ENCODE data around the gene FRMD4A. TPM values are rescaled to one million over a fixed set of nuclear protein-coding genes. Genes with fewer than 3 reads are reported as not detected.
A peak's percentile ranks its signal among the peaks of the same experiment; 100 is the strongest.

The FRMD4A gene
- total RNA-seq, 1 experiment from 2014 or later: not detected

DNA sequence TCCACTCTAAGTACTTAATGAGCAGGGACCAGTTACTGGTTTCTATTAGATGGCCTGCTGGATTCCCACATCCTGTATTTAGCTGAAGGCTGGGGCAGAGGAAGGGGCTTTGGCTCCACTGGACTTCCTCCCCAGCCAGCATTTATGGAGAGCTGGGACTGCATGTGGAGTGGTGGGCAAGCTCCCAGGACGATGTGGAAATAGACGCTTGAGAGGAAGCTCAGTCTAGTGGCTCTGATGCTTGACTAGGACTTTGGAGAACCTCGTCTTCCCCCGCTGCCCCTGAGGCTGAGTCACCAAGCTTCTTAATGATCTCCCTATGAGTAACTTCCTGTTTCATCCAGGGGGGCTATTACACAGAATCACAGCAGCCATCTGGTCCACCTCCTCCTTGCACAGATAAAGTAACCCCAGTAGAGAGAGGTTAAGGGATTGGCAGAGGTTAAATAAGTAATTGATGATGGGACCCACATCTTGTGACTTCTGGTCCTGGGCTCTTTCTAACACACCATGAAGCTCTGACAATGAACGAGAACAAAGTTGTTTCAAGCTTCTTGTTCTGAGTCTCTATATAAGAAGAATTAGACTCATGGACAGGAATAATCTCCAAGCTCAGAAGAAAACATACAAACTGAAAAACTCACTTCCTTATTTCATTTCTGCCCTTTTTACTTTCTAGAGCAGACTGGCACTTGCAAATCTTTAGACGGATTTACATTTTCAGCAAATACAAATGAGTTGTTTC, 617.7 kb downstream of the FRMD4A start:
- Histone ChIP-seq H3K36me3 (ENCODE audit: insufficient read depth, low read length) (no peaks in the 10 kb centered on the region), H3K4me2 (ENCODE audit: low read depth, low read length, poor library complexity, severe bottlenecking) (peak overlapping the region; percentile 60), H3K4me3 (ENCODE audit: low read length) (peak overlapping the region; percentile 34; the same call in 1 of the 2 replicates), H3K79me2 (ENCODE audit: low read length) (no peaks in the 10 kb centered on the region), H4K20me1 (ENCODE audit: insufficient read depth, low read depth, low read length) (no peaks in the 10 kb centered on the region), H3K9ac (ENCODE audit: low read length) (peak overlapping the region; percentile 41; the same call in 1 of the 2 replicates), H3K9me2 (replicated peaks; ENCODE audit: insufficient read depth, low read length) (no peaks in the 10 kb centered on the region), H3K27ac (ENCODE audit: low read length) (peak overlapping the region; percentile 62), H2AFZ (ENCODE audit: low read length) (peak overlapping the region; percentile 71; the same call in 1 of the 2 replicates), H3K4me1 (ENCODE audit: low read length) (peaks cover 13% of the 10 kb centered on the region), H3K9me3 (ENCODE audit: low read length) (no peaks in the 10 kb centered on the region), H3K27me3 (ENCODE audit: low read length) (no peaks in the 10 kb centered on the region)
- DNase-seq: peak; percentile 70

DNA sequence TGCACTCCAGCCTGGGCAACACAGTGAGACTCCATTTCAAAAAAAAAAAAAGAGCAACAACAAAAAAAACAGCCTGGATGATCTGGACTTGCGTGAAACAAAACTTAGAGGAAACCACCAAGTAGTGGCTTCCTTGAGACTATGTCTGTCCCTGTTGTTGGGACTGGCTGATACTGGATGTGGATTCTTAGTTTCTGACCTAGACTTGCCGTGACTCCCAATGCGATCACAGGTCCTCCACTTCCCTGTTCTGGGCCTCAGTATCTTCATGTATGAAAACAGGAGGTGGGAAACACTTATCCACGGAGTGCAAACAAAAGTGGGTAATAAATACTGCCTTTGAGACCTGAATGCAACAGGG, 618.3 kb downstream of the FRMD4A start:
- Histone ChIP-seq H3K4me1 (ENCODE audit: low read length) (peaks cover 13% of the 10 kb centered on the region), H2AFZ (ENCODE audit: low read length) (peak overlapping the region; percentile 71; the same call in 1 of the 2 replicates), H3K9ac (ENCODE audit: low read length) (no peak overlapping the region), H3K4me2 (ENCODE audit: low read depth, low read length, poor library complexity, severe bottlenecking) (peak overlapping the region; percentile 60), H3K79me2 (ENCODE audit: low read length) (no peaks in the 10 kb centered on the region), H3K27me3 (ENCODE audit: low read length) (no peaks in the 10 kb centered on the region), H3K4me3 (ENCODE audit: low read length) (no peak overlapping the region; the same call in 1 of the 2 replicates), H3K9me2 (replicated peaks; ENCODE audit: insufficient read depth, low read length) (no peaks in the 10 kb centered on the region), H4K20me1 (ENCODE audit: insufficient read depth, low read depth, low read length) (no peaks in the 10 kb centered on the region), H3K36me3 (ENCODE audit: insufficient read depth, low read length) (no peaks in the 10 kb centered on the region), H3K9me3 (ENCODE audit: low read length) (no peaks in the 10 kb centered on the region), H3K27ac (ENCODE audit: low read length) (no peak overlapping the region)
- DNase-seq: no peak

DNA sequence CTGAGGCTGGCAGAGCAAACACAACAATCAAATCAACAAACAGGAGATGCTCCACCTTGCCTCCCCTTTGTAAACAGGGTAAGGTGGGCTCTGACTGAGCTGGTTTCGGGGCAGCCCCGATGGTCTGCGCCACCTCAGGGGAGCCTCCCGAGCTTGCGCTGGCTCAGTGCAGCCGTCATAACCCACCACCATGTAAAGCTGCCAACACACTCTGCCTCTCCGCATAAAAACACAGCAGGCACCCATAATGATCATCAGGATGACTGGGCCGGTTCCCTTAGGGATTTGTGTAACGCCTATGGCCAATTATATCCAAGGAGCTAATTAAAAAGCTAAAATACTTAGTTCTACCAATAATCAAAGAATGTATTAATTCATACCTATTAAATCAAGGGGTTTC, 619.4 kb downstream of the FRMD4A start:
- Histone ChIP-seq H3K27me3 (ENCODE audit: low read length) (no peaks in the 10 kb centered on the region), H3K79me2 (ENCODE audit: low read length) (no peaks in the 10 kb centered on the region), H4K20me1 (ENCODE audit: insufficient read depth, low read depth, low read length) (no peaks in the 10 kb centered on the region), H3K4me2 (ENCODE audit: low read depth, low read length, poor library complexity, severe bottlenecking) (no peak overlapping the region), H3K9me2 (replicated peaks; ENCODE audit: insufficient read depth, low read length) (no peaks in the 10 kb centered on the region), H3K4me3 (ENCODE audit: low read length) (no peak overlapping the region), H2AFZ (ENCODE audit: low read length) (no peak overlapping the region), H3K9ac (ENCODE audit: low read length) (no peak overlapping the region), H3K27ac (ENCODE audit: low read length) (no peak overlapping the region), H3K4me1 (ENCODE audit: low read length) (peaks cover 13% of the 10 kb centered on the region), H3K36me3 (ENCODE audit: insufficient read depth, low read length) (no peaks in the 10 kb centered on the region), H3K9me3 (ENCODE audit: low read length) (no peaks in the 10 kb centered on the region)
- no peak for DNase-seq

DNA sequence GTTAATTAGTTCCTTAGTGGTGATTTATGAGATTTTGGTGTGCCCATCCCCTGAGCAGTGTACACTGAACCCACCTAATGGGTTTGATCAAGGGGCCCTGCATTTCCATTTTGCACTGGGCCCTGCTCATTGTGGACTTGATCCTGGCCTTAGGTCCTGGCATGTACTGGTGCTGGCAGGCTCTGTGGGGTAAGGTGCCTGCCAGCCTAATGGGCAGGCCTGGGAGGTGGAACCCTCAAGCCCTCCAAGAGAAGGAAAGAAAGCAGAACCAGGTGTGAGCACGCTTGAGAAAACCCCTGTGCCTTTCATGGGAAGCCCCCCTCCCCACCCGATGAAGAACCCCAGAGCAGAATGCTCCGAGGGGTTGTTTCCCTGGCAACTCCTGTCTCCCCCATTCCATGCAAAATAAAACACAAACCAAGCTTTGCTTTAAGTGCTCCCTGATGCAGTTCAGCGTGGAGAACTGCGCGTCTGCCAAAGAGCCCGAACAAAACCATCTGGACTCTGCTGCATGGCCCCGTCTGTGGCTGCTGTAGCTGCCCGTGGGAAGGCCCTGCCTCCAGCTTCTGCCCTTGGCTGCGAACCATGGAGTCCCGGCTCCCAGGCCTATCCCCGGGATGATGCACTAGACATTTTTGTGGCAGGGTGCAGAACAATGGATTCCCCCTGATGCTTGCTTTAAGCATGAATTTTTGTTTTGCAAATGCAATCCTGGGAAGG, 620.6 kb downstream of the FRMD4A start:
- no peak overlapping the region for H3K27ac ChIP-seq (ENCODE audit: low read length)
- no peaks in the 10 kb centered on the region for H3K79me2 ChIP-seq (ENCODE audit: low read length)
- H3K9me2 ChIP-seq (replicated peaks; ENCODE audit: insufficient read depth, low read length): no peaks in the 10 kb centered on the region
- H2AFZ ChIP-seq (ENCODE audit: low read length): no peak overlapping the region
- no peak for DNase-seq
- H3K4me2 ChIP-seq (ENCODE audit: low read depth, low read length, poor library complexity, severe bottlenecking): no peak overlapping the region
- H3K36me3 ChIP-seq (ENCODE audit: insufficient read depth, low read length): no peaks in the 10 kb centered on the region
- H3K4me1 ChIP-seq (ENCODE audit: low read length): peaks cover 13% of the 10 kb centered on the region
- no peaks in the 10 kb centered on the region for H4K20me1 ChIP-seq (ENCODE audit: insufficient read depth, low read depth, low read length)
- no peak overlapping the region for H3K9ac ChIP-seq (ENCODE audit: low read length)
- no peak overlapping the region for H3K4me3 ChIP-seq (ENCODE audit: low read length)
- no peaks in the 10 kb centered on the region for H3K9me3 ChIP-seq (ENCODE audit: low read length)
- H3K27me3 ChIP-seq (ENCODE audit: low read length): no peaks in the 10 kb centered on the region

DNA sequence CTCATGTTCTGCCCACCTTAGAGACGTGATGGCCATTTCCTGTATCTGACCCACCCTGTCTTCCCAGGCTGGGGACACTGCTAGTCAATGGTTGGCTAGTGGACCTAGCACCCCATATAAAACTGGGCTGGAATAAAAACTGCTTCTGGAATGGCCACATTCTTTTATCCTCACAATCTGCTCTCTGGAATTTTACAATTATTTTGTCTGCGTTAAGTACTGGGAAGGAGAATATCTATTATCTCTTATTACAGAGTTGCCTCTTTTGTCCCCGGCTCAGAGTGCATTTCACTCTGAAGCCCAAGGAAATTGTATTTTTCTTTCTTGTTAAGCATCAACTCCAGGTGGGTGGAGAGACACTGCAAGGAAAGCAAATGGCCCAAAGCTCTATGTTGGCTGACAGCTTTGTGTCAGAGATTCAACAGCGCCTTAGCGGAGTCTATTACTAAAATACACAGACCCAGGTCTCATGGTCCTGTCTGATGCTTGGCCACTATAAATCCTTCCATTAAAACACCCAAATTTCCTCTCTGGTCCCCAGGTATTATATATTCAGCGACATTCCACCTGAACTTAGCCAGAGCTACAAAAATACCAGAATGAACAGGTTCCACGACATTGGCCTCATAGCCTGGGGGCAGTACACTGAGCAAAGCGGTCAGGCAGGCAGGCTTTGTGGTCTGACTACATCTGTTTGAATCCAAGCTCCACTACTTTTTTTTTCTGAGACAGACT, 622.3 kb downstream of the FRMD4A start:
- Histone ChIP-seq H3K9me3 (ENCODE audit: low read length) (no peaks in the 10 kb centered on the region), H3K4me1 (ENCODE audit: low read length) (peaks cover 12% of the 10 kb centered on the region), H3K4me3 (ENCODE audit: low read length) (no peak overlapping the region), H3K4me2 (ENCODE audit: low read depth, low read length, poor library complexity, severe bottlenecking) (no peak overlapping the region), H3K36me3 (ENCODE audit: insufficient read depth, low read length) (no peaks in the 10 kb centered on the region), H3K79me2 (ENCODE audit: low read length) (no peaks in the 10 kb centered on the region), H2AFZ (ENCODE audit: low read length) (no peak overlapping the region), H4K20me1 (ENCODE audit: insufficient read depth, low read depth, low read length) (no peaks in the 10 kb centered on the region), H3K9ac (ENCODE audit: low read length) (no peak overlapping the region), H3K9me2 (replicated peaks; ENCODE audit: insufficient read depth, low read length) (no peaks in the 10 kb centered on the region), H3K27me3 (ENCODE audit: low read length) (no peaks in the 10 kb centered on the region), H3K27ac (ENCODE audit: low read length) (no peak overlapping the region)
- no peak for DNase-seq

DNA sequence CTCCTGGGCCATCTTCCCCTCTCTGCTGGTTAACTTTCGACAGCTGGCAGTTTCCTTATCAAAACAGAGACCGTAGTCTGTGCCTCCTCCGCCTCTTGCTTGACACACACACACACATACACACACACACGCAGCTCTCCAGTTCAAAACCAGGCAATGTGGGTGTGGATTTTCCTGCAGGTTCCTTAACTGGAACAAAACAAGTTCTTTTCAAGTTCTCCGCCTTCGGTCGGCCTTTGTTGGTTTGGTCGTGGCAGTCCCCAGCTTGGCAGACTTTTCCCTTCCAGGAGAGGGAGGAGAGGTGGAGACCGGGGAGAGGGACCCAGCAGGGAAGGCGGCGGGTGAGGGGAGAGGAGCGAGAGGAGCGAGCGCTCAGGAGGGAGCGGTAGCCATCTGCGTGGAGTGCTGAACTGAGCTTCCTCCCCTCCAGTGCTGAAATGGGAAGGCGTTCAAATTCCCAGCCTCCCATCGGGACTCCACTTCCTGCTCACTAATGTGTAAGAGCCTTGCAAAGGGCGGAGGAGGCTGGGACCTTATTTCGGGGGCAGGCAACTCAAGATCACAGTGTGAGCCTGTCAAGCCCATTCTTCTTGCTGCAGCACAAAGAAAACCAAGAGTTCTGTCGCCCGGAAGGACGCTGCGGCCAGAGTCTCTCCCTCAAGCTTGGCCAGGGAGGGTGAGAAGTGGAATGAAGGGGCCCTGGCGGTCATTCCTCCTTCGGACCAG, 623.4 kb downstream of the FRMD4A start:
- no peak overlapping the region for H3K4me3 ChIP-seq (ENCODE audit: low read length)
- no peak overlapping the region for H2AFZ ChIP-seq (ENCODE audit: low read length)
- H3K9ac ChIP-seq (ENCODE audit: low read length): no peak overlapping the region
- H3K9me3 ChIP-seq (ENCODE audit: low read length): no peaks in the 10 kb centered on the region
- DNase-seq: no peak
- H3K79me2 ChIP-seq (ENCODE audit: low read length): no peaks in the 10 kb centered on the region
- H3K27ac ChIP-seq (ENCODE audit: low read length): no peak overlapping the region
- no peaks in the 10 kb centered on the region for H4K20me1 ChIP-seq (ENCODE audit: insufficient read depth, low read depth, low read length)
- H3K4me1 ChIP-seq (ENCODE audit: low read length): peaks cover under 1% of the 10 kb centered on the region; the same call in 1 of the 2 replicates
- no peaks in the 10 kb centered on the region for H3K9me2 ChIP-seq (replicated peaks; ENCODE audit: insufficient read depth, low read length)
- H3K27me3 ChIP-seq (ENCODE audit: low read length): no peaks in the 10 kb centered on the region
- H3K36me3 ChIP-seq (ENCODE audit: insufficient read depth, low read length): no peaks in the 10 kb centered on the region
- no peak overlapping the region for H3K4me2 ChIP-seq (ENCODE audit: low read depth, low read length, poor library complexity, severe bottlenecking)

DNA sequence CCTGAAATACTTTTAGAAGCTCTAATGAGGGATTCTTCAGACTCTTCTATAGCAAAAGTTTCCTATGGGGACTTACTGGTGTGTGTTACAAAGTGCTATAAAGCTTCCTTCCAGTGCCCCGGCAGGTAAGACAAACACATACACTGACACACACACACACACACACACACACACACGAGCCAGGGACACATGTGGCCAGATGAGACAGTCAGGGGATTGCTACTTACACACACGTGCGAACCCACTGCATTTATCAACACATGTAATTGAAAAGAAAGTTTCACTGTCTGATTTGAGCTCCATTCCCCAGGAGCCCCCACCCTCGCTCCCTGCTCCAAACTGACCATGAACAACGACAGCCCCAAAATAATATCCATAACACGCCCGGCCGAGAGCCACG, 624.1 kb downstream of the FRMD4A start:
- Histone ChIP-seq H3K4me2 (ENCODE audit: low read depth, low read length, poor library complexity, severe bottlenecking) (no peak overlapping the region), H3K27me3 (ENCODE audit: low read length) (no peaks in the 10 kb centered on the region), H4K20me1 (ENCODE audit: insufficient read depth, low read depth, low read length) (no peaks in the 10 kb centered on the region), H3K27ac (ENCODE audit: low read length) (no peak overlapping the region), H3K9ac (ENCODE audit: low read length) (no peak overlapping the region), H3K9me2 (replicated peaks; ENCODE audit: insufficient read depth, low read length) (no peaks in the 10 kb centered on the region), H3K9me3 (ENCODE audit: low read length) (no peaks in the 10 kb centered on the region), H3K79me2 (ENCODE audit: low read length) (no peaks in the 10 kb centered on the region), H3K36me3 (ENCODE audit: insufficient read depth, low read length) (no peaks in the 10 kb centered on the region), H3K4me3 (ENCODE audit: low read length) (no peak overlapping the region), H3K4me1 (ENCODE audit: low read length) (no peaks in the 10 kb centered on the region), H2AFZ (ENCODE audit: low read length) (no peak overlapping the region)
- DNase-seq: no peak

Measured in Karpas-422 (cell line).